ENCODE results near the gene RTTN. TPM values are rescaled to one million over a fixed set of nuclear protein-coding genes. Genes with fewer than 3 reads are reported as not detected.

Gene RTTN
- total and polyA plus RNA-seq, 2 of the 4 experiments (the other 2 are of a cell fraction), result 5.8 to 19.9 TPM

DNA sequence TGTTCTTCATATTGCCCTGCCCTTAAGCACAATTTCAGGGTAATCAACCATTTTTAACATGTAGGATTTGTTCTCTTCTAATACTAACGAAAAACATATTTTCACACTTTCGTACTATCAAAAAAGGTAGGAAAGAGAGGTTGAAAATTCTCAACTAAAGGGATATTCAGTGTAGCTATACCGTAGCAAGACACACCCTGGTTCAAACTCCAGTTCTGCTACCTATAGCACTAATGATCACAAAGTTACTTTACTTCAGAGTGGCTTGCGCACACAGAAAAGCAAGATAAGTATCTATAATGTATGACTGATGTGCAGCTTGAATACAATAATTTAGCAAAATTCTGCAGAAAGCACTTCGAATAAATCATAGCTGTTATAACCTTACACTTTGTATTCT, 132.1 kb downstream of the RTTN start:
- BruUV-seq (replicated peaks), result no TSS peak
- H2BK15ac ChIP-seq (ENCODE audit: low read depth, low read length), result no peak overlapping the region
- H4K8ac ChIP-seq (ENCODE audit: low read depth in 2 of 2, low read length in 2 of 2), result no peak overlapping the region
- H3K9me1 ChIP-seq (ENCODE audit: insufficient read depth, low read length), result peaks cover 3% of the 10 kb centered on the region; the same call in 1 of the 2 replicates
- H2AFZ ChIP-seq (replicated peaks; ENCODE audit: low read length, poor library complexity), result no peak overlapping the region
- peaks cover 2% of the 10 kb centered on the region; the same call in 1 of the 2 replicates for H3K4me1 ChIP-seq (ENCODE audit: control insufficient read depth, insufficient read depth, low read length)
- in situ Hi-C loops (cut with MboI; ENCODE audit: low sequenced_read_pairs) (no loop called here), dilution Hi-C loops (cut with HindIII; ENCODE audit: low sequenced_read_pairs, unreplicated experiment) (no loop called here), intact Hi-C loops (cut with micrococcal nuclease) (loop anchor here (5.0 to 10.0 kb wide), 8 partner anchors 229 to 1226 kb away; partner anchors contain the start of gene DOK6)
- no peak overlapping the region for H3K4me2 ChIP-seq (ENCODE audit: low read depth, low read length)
- H3K27me3 ChIP-seq (ENCODE audit: control insufficient read depth, insufficient read depth, low read length), result no peaks in the 10 kb centered on the region
- H3K56ac ChIP-seq (ENCODE audit: extremely low read depth, insufficient read depth, low read length), result no peak overlapping the region
- H2BK20ac ChIP-seq (ENCODE audit: low read depth, low read length), result no peak overlapping the region; the same call in 1 of the 2 replicates
- H4K91ac ChIP-seq (ENCODE audit: insufficient read depth, low read depth, low read length), result no peak overlapping the region
- H3K23ac ChIP-seq (ENCODE audit: low read depth, low read length), result no peak overlapping the region
- H3K9ac ChIP-seq (ENCODE audit: low read depth, low read length), result no peak overlapping the region
- H3K4me3 ChIP-seq (ENCODE audit: insufficient read depth, low read depth, low read length), result no peak overlapping the region
- no peak overlapping the region for H2BK5ac ChIP-seq (ENCODE audit: low read depth, low read length, poor library complexity, severe bottlenecking)
- ChIA-PET POLR2A (ENCODE audit: unreplicated experiment) (no interaction called here), CTCF (no interaction called here)
- H3K14ac ChIP-seq (replicated peaks; ENCODE audit: low read depth, low read length), result no peak overlapping the region
- H3K79me1 ChIP-seq (ENCODE audit: low read depth in 1 of 2, low read length in 2 of 2), result 0 out of 4 replicates have a peak, but pooled peaks cover 0 to 3% of the 10 kb centered on the region in 2 experiments
- no peaks in the 10 kb centered on the region for H3K36me3 ChIP-seq (ENCODE audit: control insufficient read depth, insufficient read depth, low read length)
- H2AK5ac ChIP-seq (ENCODE audit: low read depth, low read length), result no peak overlapping the region
- no peak overlapping the region for H4K5ac ChIP-seq (ENCODE audit: low read depth, low read length)
- DNase-seq (no peak), ATAC-seq (ENCODE audit: low read depth) (no peak)
- H3K4ac ChIP-seq (ENCODE audit: low read depth, low read length), result no peak overlapping the region
- no peak overlapping the region; the same call in 1 of the 2 replicates for H2BK120ac ChIP-seq (ENCODE audit: low read depth, low read length)
- no peaks in the 10 kb centered on the region for H3K9me3 ChIP-seq (ENCODE audit: control insufficient read depth, insufficient read depth, low read length)
- H2AK9ac ChIP-seq (replicated peaks; ENCODE audit: low read depth, low read length, poor library complexity), result no peak overlapping the region
- no peaks in the 10 kb centered on the region for H4K20me1 ChIP-seq (ENCODE audit: insufficient read depth, low read length)
- no peak overlapping the region for H3K27ac ChIP-seq (ENCODE audit: insufficient read depth, low read length)
- no peak overlapping the region for H3K18ac ChIP-seq (ENCODE audit: low read depth, low read length)
- no CpG with 5 or more reads among the region's 5 CpGs for WGBS, 2 experiments (ENCODE audit: extremely low coverage in 2 of 2, insufficient read length in 1 of 2)
- TF ChIP-seq RCOR1 (IDR thresholded peaks at IDR 0.05; ENCODE audit: insufficient replicate concordance, low read length), result no peak
- TF ChIP-seq SMC3 (IDR thresholded peaks at IDR 0.05; ENCODE audit: low read depth, low read length), result no peak
- TF ChIP-seq CEBPB (IDR thresholded peaks at IDR 0.05; ENCODE audit: low read depth, low read length), result no peak
- TF ChIP-seq BHLHE40 (IDR thresholded peaks at IDR 0.05; ENCODE audit: low read depth, low read length), result no peak
- TF ChIP-seq MXI1 (IDR thresholded peaks at IDR 0.05; ENCODE audit: borderline replicate concordance, low read depth, low read length), result no peak
- TF ChIP-seq CTCF (conservative IDR thresholded peaks at IDR 0.05; ENCODE audit: low read depth, low read length), result no peak
- no peak for TF ChIP-seq MAZ (IDR thresholded peaks at IDR 0.05; ENCODE audit: borderline replicate concordance, low read depth, low read length)
- no peak for TF ChIP-seq MAFK (IDR thresholded peaks at IDR 0.05; ENCODE audit: low read depth, low read length)
- TF ChIP-seq POLR2A (IDR thresholded peaks at IDR 0.05; ENCODE audit: low read depth, low read length), result no peak
- no peak for TF ChIP-seq USF2 (IDR thresholded peaks at IDR 0.05; ENCODE audit: low read depth, low read length)
- TF ChIP-seq CHD1 (IDR thresholded peaks at IDR 0.05; ENCODE audit: low read depth, low read length), result no peak
- no peak for TF ChIP-seq ELK1 (IDR thresholded peaks at IDR 0.05; ENCODE audit: borderline replicate concordance, low read depth, low read length)
- no peak for TF ChIP-seq RFX5 (IDR thresholded peaks at IDR 0.05; ENCODE audit: low read depth, low read length)
- no peak for TF ChIP-seq FOS (IDR thresholded peaks at IDR 0.05; ENCODE audit: low read depth, low read length)
